HL-60/S4 treated with retinoic acid at 250 ng/mL for 4 days and 3 days (cell line): ENCODE results near the gene RECQL5.

ENCODE experiments used
- in situ Hi-C: fragments of 300-500 bp; cut with MboI; formaldehyde crosslinking; loops from 2 replicates; pipeline ENCODE4 v1.7.0; 2022; ENCODE audit warnings: low sequenced_read_pairs

Gene RECQL5

DNA sequence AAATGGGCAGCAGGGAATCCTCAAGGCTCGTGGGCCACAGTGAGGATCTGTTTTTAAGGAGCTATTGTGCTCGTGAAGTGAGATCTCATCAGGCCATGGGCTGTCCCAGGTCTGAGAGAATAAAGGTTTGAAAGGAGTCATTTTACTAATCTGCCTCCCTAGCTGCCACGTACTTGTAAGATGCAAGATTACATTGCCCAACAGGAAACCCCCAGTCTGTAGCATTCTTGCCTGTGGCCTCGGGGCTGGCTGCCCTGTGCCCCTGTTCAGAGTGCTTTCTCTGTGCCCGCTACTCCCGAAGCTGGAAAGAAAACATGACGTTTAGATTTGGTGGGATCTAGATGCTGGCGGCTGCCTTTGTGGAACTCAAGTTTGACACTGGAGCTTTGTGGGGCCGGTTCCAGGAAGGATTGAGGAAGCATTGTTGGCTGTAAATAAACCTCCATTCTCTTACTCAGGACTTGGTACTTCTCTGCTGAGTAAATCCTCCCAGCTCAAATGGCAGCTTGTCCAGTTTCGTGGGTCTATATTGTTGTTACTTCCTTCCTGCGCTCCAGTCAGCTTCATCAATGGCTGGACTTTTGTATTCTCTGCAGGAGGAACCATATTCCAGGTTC, 21.4 kb upstream of the RECQL5 start:
- in situ Hi-C loops = no loop called here

DNA sequence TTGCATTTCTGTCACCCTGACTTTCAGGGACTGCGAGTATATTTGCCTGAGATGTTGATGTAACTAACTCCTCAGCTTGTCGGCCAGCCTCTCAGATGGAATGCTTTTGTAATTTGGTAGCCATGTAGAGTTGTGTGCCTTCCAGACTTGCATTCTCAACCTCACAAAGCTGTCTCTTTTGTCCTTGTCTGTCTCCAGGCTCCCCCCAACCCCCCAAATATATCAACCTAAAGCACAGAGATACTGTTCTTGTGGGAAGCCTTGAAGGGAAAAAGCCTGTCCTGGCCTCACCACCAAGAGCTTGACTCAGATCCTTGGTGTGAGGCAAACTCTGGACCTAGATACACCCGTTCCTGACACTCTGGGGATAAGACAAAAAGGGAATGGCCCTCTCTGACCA, 18.5 kb upstream of the RECQL5 start:
- in situ Hi-C loops = no loop called here

DNA sequence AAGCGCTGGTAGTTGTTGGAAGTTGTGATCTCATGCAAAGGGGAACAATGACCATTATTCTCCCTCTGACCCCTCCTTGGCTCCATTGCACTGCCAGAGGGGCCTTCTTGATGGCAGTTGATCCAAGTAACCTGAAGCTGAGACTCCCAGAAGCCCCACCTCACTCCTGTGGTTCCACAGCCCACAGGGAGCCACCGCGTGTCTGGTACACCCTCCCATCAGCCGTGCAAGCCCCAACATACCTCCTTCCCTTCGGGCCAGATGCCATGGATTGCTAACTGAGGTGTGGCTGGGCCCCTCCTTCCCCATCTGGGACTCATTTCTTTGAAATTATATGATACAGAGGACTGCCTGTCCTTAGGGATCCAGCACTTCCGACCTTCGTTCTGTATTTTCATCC, 18.0 kb upstream of the RECQL5 start:
- in situ Hi-C loops = no loop called here

DNA sequence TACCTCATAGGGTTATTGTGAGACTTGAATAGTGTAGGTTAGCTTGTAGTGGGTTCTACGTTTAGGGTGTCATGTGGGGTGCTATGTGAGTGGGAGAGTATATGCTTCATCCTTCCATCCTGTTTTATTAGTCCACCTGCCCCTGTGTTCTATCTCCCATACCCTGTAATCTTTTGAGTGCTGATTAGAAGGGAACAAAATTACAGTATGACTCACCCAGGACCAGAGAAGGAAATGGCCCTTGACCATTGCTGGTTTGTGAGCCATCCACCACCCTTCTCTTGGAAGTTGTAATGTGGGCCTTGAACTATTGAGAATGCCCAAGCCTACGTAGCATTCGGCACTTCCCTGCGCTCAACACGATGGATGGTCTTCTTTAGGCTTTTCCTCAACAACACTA, 17.3 kb upstream of the RECQL5 start:
- in situ Hi-C loops = no loop called here

DNA sequence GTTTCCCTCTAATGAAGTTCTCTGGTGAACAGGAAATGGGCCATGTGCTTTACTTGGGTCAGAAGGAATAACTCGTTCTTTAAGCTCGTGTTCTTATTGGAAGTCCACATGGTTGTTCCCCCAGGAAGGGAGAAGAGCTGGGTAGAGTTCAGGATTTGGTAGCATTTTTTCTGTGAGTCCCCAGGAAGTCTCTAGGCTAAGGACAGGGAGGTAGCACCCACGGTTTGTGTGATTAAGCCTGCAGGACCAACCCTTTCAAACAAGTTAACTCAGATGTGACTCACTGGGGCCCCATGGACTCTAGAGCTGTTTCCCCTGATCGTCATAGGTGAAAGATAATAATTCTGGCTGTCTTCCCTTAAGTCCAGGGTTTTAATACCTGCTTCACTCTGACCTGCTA, 16.6 kb upstream of the RECQL5 start:
- in situ Hi-C loops = no loop called here

DNA sequence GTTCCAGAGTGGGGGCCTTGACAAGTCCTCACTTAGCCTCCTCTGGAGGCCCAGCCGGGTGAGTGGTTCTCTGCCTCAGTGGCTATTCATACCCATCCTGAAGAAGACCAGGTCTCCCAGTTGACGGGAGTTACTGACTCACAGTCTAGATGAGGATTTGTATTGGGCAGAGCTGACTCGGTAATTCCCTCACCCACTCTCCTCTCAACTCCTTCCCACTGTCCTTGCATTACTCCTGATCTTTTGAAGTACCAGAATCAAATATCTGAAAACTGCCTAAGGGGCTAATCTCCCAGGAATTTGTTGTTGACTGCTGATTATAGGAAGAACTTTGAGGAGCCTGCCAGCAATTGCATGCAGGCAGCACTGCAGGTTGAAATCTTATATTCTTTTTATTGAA, 14.3 kb upstream of the RECQL5 start:
- in situ Hi-C loops = no loop called here

DNA sequence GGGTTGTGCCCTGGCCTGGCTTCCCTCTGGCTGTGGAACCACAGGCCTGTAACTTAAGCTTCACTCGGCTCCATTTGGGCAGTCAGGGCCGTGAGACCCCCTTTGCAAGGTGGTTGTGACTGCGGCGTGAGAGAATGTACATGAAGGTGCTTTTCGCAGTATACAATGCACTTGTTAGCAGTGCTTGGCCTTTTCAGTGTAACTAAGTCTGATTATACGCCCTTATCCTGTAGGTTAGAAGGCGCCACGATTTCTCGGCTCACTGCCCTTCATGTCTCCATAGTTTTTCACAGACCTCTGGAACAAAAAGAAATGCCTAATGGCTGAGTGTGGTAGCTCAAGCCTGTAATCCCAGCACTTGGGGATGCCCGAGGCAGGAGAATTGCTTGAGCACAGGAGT, 13.5 kb upstream of the RECQL5 start:
- in situ Hi-C loops = no loop called here

DNA sequence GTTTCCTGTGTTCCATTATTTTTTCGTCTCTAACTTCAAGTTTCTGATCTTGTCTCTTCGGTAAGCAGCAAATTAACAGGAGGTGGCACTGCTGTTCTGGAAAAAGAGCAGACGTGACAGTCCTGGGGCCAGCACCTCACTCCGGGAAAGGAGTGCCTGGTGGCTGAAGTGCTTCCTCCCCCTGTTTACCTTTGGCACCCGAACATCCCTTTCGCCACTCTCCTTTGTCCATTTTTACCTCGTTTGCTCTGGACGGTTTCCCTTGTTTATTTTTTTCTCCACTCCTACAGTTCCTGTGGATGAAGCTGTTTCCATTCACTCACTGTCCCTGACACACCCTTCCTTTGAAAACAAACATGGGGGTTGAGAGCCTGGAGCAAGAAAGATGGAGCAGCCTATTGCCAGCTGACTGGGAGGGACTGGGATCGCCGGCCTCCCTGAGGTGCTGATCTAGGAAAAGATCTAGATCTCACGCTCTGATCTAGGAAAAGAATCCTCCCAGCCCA, 12.8 kb upstream of the RECQL5 start:
- in situ Hi-C loops = no loop called here

DNA sequence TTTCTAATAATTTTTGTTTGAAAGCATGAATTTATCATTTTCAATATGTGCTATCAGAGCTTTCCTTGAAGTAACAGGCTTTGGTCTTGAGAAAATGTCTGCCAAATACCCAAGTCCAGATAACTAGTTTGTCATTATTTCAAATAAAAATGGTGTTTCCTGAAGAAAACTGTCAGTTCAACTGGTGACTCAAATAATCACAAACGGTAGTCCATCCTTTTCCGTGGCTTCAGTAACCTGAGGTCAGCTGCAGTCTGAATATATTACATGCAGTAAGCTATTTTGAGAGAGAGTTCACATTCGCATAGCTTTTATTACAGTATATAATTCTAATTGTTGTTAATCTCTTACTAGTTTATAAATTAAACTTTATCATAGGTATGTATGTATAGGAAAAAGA, 9.5 kb upstream of the RECQL5 start:
- in situ Hi-C loops = no loop called here

DNA sequence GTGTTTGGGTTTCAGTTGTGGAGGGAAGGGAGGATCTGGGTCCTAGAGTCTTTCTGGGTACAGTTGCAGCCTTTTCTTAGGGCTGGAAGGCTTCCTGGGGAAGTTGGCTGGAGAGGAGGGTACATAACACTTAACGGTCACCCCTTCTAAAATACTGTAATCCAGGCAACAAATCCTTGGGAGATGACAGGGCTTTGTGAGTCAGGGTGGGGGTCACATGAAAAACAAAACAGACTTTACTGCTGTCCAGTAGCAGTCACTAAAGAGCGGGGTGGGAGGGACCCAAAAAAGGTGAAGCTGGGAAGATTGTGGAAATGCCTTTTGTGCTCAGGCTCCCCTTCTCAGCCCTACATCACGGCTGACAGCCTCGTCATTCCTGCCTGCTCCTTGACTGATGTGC, 6.5 kb upstream of the RECQL5 start:
- in situ Hi-C loops = no loop called here

DNA sequence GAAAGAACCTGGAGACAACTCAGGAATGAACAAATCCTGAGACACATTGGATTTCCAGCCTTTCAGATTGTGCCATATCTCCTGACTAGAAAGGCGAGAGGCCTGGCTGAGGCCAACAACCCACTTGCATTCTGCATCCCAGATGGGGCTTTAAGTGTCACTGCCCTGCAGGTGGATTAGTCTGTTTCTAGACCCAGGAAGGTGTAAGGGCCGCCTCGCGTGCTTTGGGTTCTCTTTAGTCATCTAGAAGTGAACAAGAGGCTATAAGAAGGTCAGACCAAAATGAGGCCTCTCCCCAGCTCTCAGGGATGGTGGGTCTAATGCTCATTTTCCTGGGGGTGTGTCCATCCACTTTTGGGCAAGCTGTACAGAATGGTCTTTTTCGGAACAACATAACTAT, 5.1 kb upstream of the RECQL5 start:
- in situ Hi-C loops = no loop called here

DNA sequence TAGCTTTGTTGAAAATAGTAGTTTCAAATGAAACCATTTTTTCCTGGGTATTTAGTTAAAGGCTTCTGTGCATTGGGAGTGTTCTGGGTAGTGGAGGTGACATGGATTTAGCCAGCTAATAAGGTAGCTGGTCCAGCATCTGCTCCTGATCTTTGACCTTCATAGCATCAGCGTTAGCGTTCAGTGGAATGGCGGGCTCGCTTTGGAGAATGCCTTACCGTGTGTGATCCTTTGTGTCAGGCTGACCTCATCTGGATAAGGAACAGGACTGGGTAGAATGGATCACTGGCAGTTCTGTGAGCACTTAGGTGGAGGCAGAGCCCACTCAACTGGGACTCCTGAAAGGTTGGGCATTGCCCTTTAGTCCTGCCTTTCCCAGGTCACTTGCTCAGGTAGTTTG, 3.9 kb upstream of the RECQL5 start:
- in situ Hi-C loops = no loop called here

DNA sequence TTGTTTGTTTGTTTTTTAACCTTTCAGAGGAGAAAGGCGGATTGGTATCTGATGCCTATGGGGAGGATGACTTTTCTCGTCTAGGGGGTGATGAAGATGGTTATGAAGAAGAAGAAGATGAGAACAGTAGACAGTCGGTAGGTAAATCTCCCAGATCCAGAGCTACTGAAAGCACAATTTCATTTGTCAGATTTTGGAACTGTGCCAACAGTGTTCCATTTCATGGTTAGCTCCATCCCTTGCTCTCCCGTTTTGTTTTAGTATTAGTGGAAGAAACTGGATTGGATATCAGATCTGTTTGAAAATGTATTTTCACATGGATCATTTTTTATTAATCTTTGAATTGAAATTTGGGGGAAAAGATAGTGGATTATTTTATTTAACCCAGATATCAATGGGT, 1.5 kb upstream of the RECQL5 start:
- in situ Hi-C loops = no loop called here

DNA sequence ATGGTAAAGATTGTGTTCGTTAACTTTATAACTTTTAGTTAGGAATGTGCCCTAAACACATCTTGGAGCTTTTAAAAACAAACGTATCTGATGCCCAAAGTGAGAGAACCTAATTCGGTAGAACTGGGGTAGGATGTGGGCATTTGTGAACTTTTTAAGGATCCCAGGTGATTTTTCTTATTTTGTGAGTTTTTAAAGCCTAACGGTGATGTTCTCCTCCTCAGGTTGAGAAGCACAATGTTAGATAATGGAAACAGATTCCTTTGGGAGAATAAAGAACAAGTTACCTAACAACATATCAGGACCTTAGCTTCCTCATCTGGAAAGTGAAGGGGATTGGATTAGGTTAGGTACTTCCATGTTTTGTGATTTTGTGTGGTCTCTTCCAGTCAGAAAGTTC, 871 bp upstream of the RECQL5 start:
- in situ Hi-C loops = no loop called here

DNA sequence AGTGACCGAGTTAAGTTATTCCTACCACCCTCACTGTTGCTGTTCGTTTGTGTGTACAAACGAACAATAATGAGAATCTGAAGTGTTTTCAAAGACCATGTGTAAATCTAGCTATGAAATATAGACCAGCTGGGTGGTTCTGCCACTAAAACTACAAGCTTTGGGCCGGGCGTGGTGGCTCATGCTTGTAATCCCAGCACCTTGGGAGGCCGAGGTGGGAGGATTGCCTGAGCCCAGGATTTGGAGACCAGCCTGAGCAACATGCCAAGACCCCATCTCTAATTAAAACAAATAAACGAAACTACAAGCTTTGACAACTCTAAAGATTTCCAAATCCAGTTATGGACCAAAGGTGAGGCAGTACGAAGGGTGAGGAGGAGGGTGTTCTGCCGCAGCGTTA, 973 bp downstream of the RECQL5 start:
- in situ Hi-C loops = no loop called here

DNA sequence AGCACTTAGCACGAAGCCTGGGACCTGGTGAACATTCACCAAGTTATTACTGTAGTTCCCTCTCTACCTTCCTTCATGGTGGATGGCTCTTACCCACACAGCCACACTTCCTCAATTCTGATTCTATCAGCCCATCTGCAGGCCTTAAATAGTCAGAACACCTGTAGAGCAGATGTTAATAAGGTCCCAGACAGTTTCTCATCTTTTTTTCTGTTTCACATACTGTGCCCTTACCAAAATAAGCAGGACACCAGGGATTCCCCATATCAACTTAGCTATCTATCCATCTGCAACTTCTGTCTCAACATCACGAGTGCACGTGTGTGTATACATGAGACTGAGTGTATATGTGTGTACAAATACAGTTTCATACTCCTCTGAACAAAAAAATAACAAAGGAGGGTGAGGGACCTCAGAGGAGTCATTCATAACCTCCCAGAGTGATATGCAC, 2.8 kb downstream of the RECQL5 start:
- in situ Hi-C loops = no loop called here

DNA sequence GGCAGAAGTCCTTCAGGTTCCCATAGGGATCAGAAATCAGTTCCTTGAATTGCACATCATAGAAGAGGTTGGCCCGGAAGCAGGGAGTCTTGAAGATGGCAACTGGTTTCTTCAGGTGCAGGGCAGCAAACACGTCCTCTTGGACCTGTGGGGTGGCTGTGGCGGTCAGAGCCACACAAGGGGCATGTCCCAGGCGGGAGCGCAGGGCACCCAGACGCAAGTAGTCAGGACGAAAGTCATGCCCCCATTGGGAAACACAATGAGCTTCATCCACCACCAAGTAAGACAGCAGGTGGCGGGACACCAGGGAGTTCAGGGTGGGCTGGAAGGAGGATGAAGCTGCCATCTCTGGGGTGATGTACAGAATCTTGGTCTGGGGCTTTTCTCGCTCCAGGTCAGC, 4.4 kb downstream of the RECQL5 start:
- in situ Hi-C loops = no loop called here

DNA sequence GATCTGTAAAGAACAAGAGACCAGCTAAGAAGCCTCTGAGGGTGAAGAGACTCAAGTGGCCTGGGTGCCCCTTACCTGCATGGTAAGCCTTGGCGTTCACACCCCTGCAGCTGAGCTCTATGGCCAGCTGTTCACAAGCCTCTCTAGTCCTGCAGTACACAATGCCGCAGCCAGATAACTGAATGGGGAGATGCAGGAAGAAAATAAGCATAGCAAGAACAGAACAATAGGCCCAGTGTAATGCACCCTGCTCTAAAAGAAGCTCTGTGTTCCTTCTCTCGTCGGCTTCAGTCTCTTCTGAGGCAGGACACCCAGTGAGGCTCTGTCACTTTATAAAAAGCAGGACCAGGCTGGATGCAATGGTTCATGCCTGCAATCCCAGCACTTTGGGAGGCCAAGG, 5.4 kb downstream of the RECQL5 start:
- in situ Hi-C loops = no loop called here

DNA sequence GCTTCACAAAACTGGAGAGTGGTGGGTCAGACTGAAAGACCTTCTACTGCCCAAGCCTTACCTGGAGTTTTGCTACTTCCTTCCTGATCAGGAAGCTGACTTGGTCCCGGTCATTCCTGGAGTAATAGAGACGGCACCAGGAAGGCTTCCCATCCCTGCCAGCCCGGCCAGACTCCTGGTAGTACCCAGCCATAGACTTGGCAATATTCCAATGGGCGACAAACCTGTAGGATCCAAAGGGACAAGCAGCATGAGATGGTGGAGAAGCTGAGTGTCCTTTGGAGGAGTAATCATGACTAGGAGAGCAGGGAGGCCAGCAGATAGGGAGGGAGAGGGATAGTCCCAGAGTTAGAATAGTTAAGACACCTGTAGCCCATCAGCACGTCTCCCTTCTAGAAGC, 8.7 kb downstream of the RECQL5 start:
- in situ Hi-C loops = no loop called here

DNA sequence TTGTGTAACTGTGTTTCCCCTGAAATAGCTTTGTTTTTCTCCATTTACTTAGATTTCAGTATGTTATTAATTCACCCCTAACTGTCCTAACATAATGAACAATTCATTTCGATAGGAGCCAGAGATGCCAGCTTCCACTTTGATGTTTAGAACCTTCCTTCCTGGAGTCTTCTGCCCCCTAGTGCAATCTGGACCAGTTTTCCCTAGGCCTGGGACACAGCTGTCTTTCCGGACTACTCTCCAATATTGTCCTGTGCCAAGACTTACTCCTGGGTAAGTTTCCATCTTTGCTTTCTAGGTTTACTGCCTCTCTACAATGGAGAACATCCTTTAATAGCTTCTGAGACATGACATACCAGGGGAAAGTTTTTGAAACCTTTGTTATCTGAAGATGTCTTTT, 12.8 kb downstream of the RECQL5 start:
- in situ Hi-C loops = no loop called here

DNA sequence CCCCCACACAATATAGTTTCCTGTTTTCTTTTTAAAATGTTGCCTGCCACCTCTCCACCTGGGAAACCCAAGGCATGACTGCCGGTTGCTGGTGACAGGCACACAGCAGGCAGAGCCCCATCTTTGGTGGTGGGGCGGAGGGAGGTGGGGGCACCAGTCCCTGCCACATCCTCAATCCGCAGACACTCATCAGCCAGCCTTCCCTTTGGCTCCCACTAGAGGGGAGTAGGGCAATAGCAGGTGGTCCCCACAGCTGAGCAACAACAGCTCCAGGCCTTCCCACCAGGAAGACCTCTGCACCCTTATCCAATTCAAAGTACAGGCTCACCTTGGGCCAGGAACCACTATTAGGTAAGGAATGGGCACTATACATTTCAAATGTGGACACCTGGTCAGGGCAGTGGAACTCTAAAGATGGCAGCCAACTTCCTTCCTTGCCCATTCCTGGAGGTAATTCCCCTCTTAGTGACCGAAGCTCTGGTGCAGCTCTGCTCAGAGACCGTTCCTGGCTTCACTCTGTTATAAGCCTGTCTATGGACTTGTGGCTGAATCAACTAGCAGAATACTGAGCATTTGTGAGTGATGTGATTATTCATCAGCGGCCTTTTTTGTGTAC, 13.9 kb downstream of the RECQL5 start:
- in situ Hi-C loops = no loop called here

DNA sequence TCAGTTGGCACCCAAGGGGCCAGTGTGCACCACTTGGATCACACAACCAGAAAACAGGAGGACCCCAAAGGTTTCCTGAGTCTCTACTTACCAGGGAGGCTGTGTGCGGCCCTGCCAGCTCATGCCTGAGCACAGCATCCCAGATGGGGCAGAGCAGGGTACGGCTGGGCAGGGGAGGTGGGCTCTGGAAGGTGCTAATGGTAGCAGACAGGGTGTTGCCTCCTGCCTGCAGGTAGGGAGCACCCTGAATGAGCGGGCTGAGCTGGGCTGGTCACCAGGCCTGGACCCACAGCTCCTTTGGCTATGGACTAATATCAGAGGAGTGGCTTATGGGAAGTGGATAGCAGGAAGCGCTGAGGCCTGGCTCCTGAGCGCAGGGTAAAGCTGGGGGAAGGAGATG, 14.6 kb downstream of the RECQL5 start:
- in situ Hi-C loops = no loop called here

DNA sequence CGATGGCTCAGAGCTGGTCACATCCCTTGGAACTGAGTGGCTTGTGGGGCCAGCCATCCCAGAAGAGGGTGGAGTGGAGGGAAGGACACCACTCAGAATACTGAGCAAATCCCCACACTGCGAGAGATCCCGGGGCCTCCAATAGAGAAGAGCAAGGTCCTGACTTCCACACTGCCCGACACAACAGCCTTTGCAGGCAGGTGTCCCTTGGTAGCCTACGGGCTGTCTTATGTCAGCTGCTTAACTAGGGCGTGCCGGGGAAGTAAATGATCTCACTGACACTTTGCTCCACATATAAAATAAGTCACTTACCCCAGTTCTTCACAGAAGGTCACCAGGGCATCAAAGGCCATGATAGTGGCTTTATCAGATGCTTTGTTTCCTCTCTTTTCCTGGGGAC, 16.1 kb downstream of the RECQL5 start:
- in situ Hi-C loops = no loop called here
